Mesenchymal stem cell (in vitro differentiated cells and primary cell): ENCODE data around the gene ATN1.
"Not testable (repeated sequence)": the region's sequence is repeated elsewhere in the genome, so short reads cannot be mapped to it uniquely, and the experiment has no call there.

Experiments
- DNase-seq: peaks from one replicate; pipeline ENCODE4 v3.0.0-alpha.2; 2013
- H2AFZ ChIP-seq: one replicate; pipeline ENCODE4 v1.6.1; 2013; ENCODE audit warnings: low read depth, mild to moderate bottlenecking, control low read depth, inconsistent platforms, low read length, moderate library complexity
- H2AK5ac ChIP-seq: 2 replicates; pipeline ENCODE4 v1.6.1; 2013; ENCODE audit warnings: low read length, moderate library complexity, mild to moderate bottlenecking, inconsistent platforms; ENCODE audit not compliant: severe bottlenecking
- H2BK120ac ChIP-seq: one replicate; pipeline ENCODE4 v1.6.1; 2013; ENCODE audit warnings: low read depth, mild to moderate bottlenecking, inconsistent platforms, low read length, moderate library complexity
- H2BK12ac ChIP-seq, 2 experiments: one replicate each; pipeline ENCODE4 v1.6.1; 2013; ENCODE audit warnings: inconsistent platforms in 2 of 2, low read length in 2 of 2, mild to moderate bottlenecking in 2 of 2, moderate library complexity in 2 of 2, control low read depth in 1 of 2
- H2BK15ac ChIP-seq: one replicate; pipeline ENCODE4 v1.6.1; 2013; ENCODE audit warnings: mild to moderate bottlenecking, low read depth, inconsistent platforms; ENCODE audit not compliant: poor library complexity, severe bottlenecking
- H2BK5ac ChIP-seq: 2 replicates; pipeline ENCODE4 v1.6.1; 2013; ENCODE audit warnings: low read depth, mild to moderate bottlenecking, low read length, control low read depth, inconsistent platforms; ENCODE audit not compliant: poor library complexity, severe bottlenecking
- H3K14ac ChIP-seq, 2 experiments: one replicate each; pipeline ENCODE4 v1.6.1; 2013; ENCODE audit warnings: inconsistent platforms in 2 of 2, low read length in 2 of 2, control low read depth in 1 of 2, mild to moderate bottlenecking in 1 of 2, moderate library complexity in 1 of 2
- H3K18ac ChIP-seq, 2 experiments: one replicate each; pipeline ENCODE4 v1.6.1; 2013; ENCODE audit warnings: inconsistent platforms in 2 of 2, low read length in 2 of 2, control low read depth in 1 of 2, low read depth in 1 of 2, mild to moderate bottlenecking in 1 of 2
- H3K23ac ChIP-seq, 2 experiments: one replicate each; pipeline ENCODE4 v1.6.1; 2013; ENCODE audit warnings: inconsistent platforms in 2 of 2, low read length in 2 of 2, mild to moderate bottlenecking in 2 of 2, moderate library complexity in 2 of 2, control low read depth in 1 of 2
- H3K27ac ChIP-seq: 2 replicates; pipeline ENCODE4 v1.5.1; 2013; ENCODE audit warnings: mild to moderate bottlenecking, moderate library complexity, low read length, control low read depth, inconsistent platforms; ENCODE audit not compliant: poor library complexity, severe bottlenecking
- H3K27me3 ChIP-seq, 2 experiments: 2 replicates each; pipeline versions ENCODE4 v1.6.1 to v1.7.0; 2013; ENCODE audit warnings: low read length in 2 of 2, mild to moderate bottlenecking in 2 of 2, moderate library complexity in 2 of 2, control low read depth in 1 of 2, inconsistent platforms in 1 of 2; ENCODE audit not compliant: control insufficient read depth in 1 of 2, insufficient read depth in 1 of 2
- H3K36me3 ChIP-seq, 2 experiments: 2 replicates each; pipeline versions ENCODE4 v1.6.1 to v1.7.0; 2013; ENCODE audit warnings: low read length in 2 of 2, control low read depth in 1 of 2, inconsistent platforms in 1 of 2, low read depth in 1 of 2, mild to moderate bottlenecking in 1 of 2; ENCODE audit not compliant: insufficient read depth in 2 of 2, control insufficient read depth in 1 of 2
- H3K4ac ChIP-seq, 2 experiments: one replicate each; pipeline ENCODE4 v1.6.1; 2013; ENCODE audit warnings: inconsistent platforms in 2 of 2, low read length in 2 of 2, mild to moderate bottlenecking in 2 of 2, moderate library complexity in 2 of 2, control low read depth in 1 of 2, low read depth in 1 of 2
- H3K4me1 ChIP-seq: 2 replicates; pipeline ENCODE4 v1.6.1; 2013; ENCODE audit warnings: low read depth, low read length, control low read depth; ENCODE audit not compliant: control insufficient read depth, insufficient read depth
- H3K4me2 ChIP-seq: 2 replicates; pipeline ENCODE4 v1.6.1; 2013; ENCODE audit warnings: low read length, mild to moderate bottlenecking, inconsistent platforms; ENCODE audit not compliant: poor library complexity, severe bottlenecking
- H3K4me3 ChIP-seq, 2 experiments: 2 replicates each; pipeline versions ENCODE4 v1.5.1 to v1.7.0; 2013; ENCODE audit warnings: low read length in 2 of 2, mild to moderate bottlenecking in 2 of 2, control low read depth in 1 of 2, low read depth in 1 of 2; ENCODE audit not compliant: insufficient read depth in 1 of 2
- H3K79me1 ChIP-seq: replicated peaks from 2 replicates; pipeline ENCODE4 v1.6.1; 2013; ENCODE audit warnings: mild to moderate bottlenecking, control low read depth, low read length, inconsistent platforms; ENCODE audit not compliant: poor library complexity, severe bottlenecking
- H3K9ac ChIP-seq: 2 replicates; pipeline ENCODE4 v1.7.0; 2013; ENCODE audit warnings: mild to moderate bottlenecking, low read length, moderate library complexity
- H3K9me3 ChIP-seq: 2 replicates; pipeline ENCODE4 v1.7.0; 2013; ENCODE audit warnings: mild to moderate bottlenecking, low read length; ENCODE audit not compliant: control insufficient read depth
- H4K8ac ChIP-seq: one replicate; pipeline ENCODE4 v1.6.1; 2013; ENCODE audit warnings: inconsistent platforms, mild to moderate bottlenecking, low read length, moderate library complexity
- H4K91ac ChIP-seq: one replicate; pipeline ENCODE4 v1.6.1; 2013; ENCODE audit warnings: mild to moderate bottlenecking, low read length, inconsistent platforms
- WGBS: methylation state at CpG from one replicate; pipeline ENCODE4 v1.1.7; 2013; ENCODE audit warnings: mixed read lengths; 5-methylcytosine and 5-hydroxymethylcytosine counted together

Gene ATN1

GRCh38 chr12:6891646-6892001 lies 36.1 kb upstream of the ATN1 start:
- H2AK5ac ChIP-seq: peak overlapping the region; percentile 15
- H2AFZ ChIP-seq: peak overlapping the region; percentile 44
- peak overlapping the region; percentile 87 for H3K27ac ChIP-seq
- H3K36me3 ChIP-seq: peaks cover 2 to 6% of the 10 kb centered on the region in 2 experiments
- no peak overlapping the region for H4K91ac ChIP-seq
- peak overlapping the region in 1 of 2 experiments; percentile 81 for H3K4me3 ChIP-seq
- H3K27me3 ChIP-seq: no peaks in the 10 kb centered on the region
- peak overlapping the region; percentile 77 to 91 for H3K4ac ChIP-seq
- no peak overlapping the region for H3K14ac ChIP-seq
- H3K9ac ChIP-seq: peak overlapping the region; percentile 98
- peak overlapping the region; percentile 74 for H4K8ac ChIP-seq
- DNase-seq: no peak
- no peak overlapping the region for H2BK15ac ChIP-seq
- H3K23ac ChIP-seq: no peak overlapping the region
- H2BK120ac ChIP-seq: no peak overlapping the region
- no peaks in the 10 kb centered on the region for H3K9me3 ChIP-seq
- 88% methylated on average over 5 of the region's 5 CpGs for WGBS
- peaks cover 9% of the 10 kb centered on the region for H3K4me1 ChIP-seq
- H2BK12ac ChIP-seq: peak overlapping the region in 1 of 2 experiments; percentile 40
- H3K79me1 ChIP-seq: peaks cover 3% of the 10 kb centered on the region
- H3K4me2 ChIP-seq: peak overlapping the region; percentile 86
- H3K18ac ChIP-seq: peak overlapping the region; percentile 43 to 93
- H2BK5ac ChIP-seq: no peak overlapping the region

- not testable (repeated sequence) for H3K23ac ChIP-seq, H3K9me3 ChIP-seq, H3K36me3 ChIP-seq, H2AFZ ChIP-seq, H2BK12ac ChIP-seq, H3K4me3 ChIP-seq, H3K4me2 ChIP-seq, H2AK5ac ChIP-seq, H3K4me1 ChIP-seq, H3K27me3 ChIP-seq, H2BK5ac ChIP-seq, H3K4ac ChIP-seq, H3K27ac ChIP-seq, H4K91ac ChIP-seq, H2BK15ac ChIP-seq, DNase-seq, H3K79me1 ChIP-seq, H4K8ac ChIP-seq, H3K14ac ChIP-seq, H2BK120ac ChIP-seq, H3K18ac ChIP-seq, H3K9ac ChIP-seq
- WGBS: 94% methylated on average over 3 of the region's 3 CpGs
Measured at GRCh38 chr12:6892683-6893082, 35.1 kb upstream of the ATN1 start.

GRCh38 chr12:6894321-6894720 lies 33.4 kb upstream of the ATN1 start:
- no CpG with 5 or more reads among the region's 3 CpGs for WGBS
- no peaks in the 10 kb centered on the region for H3K9me3 ChIP-seq
- no peak overlapping the region for H3K18ac ChIP-seq
- H2BK15ac ChIP-seq: no peak overlapping the region
- H2BK5ac ChIP-seq: no peak overlapping the region
- no peak overlapping the region for H4K8ac ChIP-seq
- H3K79me1 ChIP-seq: no peaks in the 10 kb centered on the region
- H3K4ac ChIP-seq: no peak overlapping the region
- no peak overlapping the region for H2AK5ac ChIP-seq
- H3K4me2 ChIP-seq: no peak overlapping the region
- no peaks in the 10 kb centered on the region for H3K27me3 ChIP-seq
- H3K4me3 ChIP-seq: no peak overlapping the region
- H3K14ac ChIP-seq: no peak overlapping the region
- no peak overlapping the region for H3K23ac ChIP-seq
- no peak overlapping the region for H2BK120ac ChIP-seq
- H3K4me1 ChIP-seq: peaks cover 4% of the 10 kb centered on the region
- no peak overlapping the region for H3K9ac ChIP-seq
- no peak overlapping the region for H2AFZ ChIP-seq
- no peak overlapping the region for H3K27ac ChIP-seq
- H3K36me3 ChIP-seq: no peaks in the 10 kb centered on the region
- no peak overlapping the region for H4K91ac ChIP-seq
- DNase-seq: no peak
- H2BK12ac ChIP-seq: no peak overlapping the region

- Histone ChIP-seq H3K18ac (no peak overlapping the region), H3K4ac (no peak overlapping the region), H4K91ac (no peak overlapping the region), H3K9me3 (no peaks in the 10 kb centered on the region), H3K9ac (no peak overlapping the region), H3K79me1 (no peaks in the 10 kb centered on the region), H3K23ac (no peak overlapping the region), H2BK120ac (no peak overlapping the region), H3K4me3 (no peak overlapping the region), H2BK5ac (no peak overlapping the region), H2AK5ac (no peak overlapping the region), H3K36me3 (no peaks in the 10 kb centered on the region), H3K14ac (no peak overlapping the region), H2BK12ac (no peak overlapping the region), H3K4me2 (no peak overlapping the region), H3K27me3 (no peaks in the 10 kb centered on the region), H2BK15ac (no peak overlapping the region), H3K4me1 (no peaks in the 10 kb centered on the region), H2AFZ (no peak overlapping the region), H4K8ac (no peak overlapping the region), H3K27ac (no peak overlapping the region)
- WGBS: 83% methylated on average over 6 of the region's 6 CpGs
- no peak for DNase-seq
Measured at GRCh38 chr12:6896846-6897435, 30.8 kb upstream of the ATN1 start.
